Naive thymus-derived CD4-positive, alpha-beta T cell (primary cell): Measurements from ENCODE around the gene RSPH1. TPM values are rescaled to one million over a fixed set of nuclear protein-coding genes. Genes with fewer than 3 reads are reported as not detected.
A peak's percentile ranks its signal among the peaks of the same experiment; 100 is the strongest.

ENCODE experiments used
- ATAC-seq: fragments of 150-1000 bp; cut with Tn5 transposase; 2 replicates; pipeline ENCODE4 v1.10.0; 2021; ENCODE audit warnings: mild to moderate bottlenecking, moderate library complexity
- CTCF ChIA-PET: fragments of 350-600 bp; sonication (Branson Sonifier 250); formaldehyde crosslinking; loops from one replicate; lab custom pipeline; 2021; ENCODE audit warnings: antibody characterized with exemption; lab: Charles Lee
- POLR2A ChIA-PET: fragments of 350-600 bp; sonication (Branson Sonifier 250); formaldehyde crosslinking; loops from one replicate; lab custom pipeline; 2021; ENCODE audit warnings: antibody characterized with exemption, inconsistent platforms; lab: Charles Lee
- DNase-seq, 9 donors: peaks; one replicate each; pipeline versions ENCODE4 v3.0.0 to v3.0.0-alpha.2; 2020 to 2022; ENCODE audit warnings: mixed read lengths in 1 of 9
- H3K27ac ChIP-seq: one replicate; pipeline ENCODE4 v1.7.0; 2013; ENCODE audit warnings: mild to moderate bottlenecking, low read depth, low read length, moderate library complexity
- H3K27me3 ChIP-seq, 2 donors: one replicate each; pipeline ENCODE4 v1.7.0; 2013; ENCODE audit warnings: low read length in 2 of 2, mild to moderate bottlenecking in 2 of 2, moderate library complexity in 2 of 2; ENCODE audit not compliant: control insufficient read depth in 2 of 2, insufficient read depth in 2 of 2
- H3K36me3 ChIP-seq, 3 experiments: 1 replicate in 2 of 3; 2 replicates in 1 of 3; pipeline ENCODE4 v1.7.0; 2013; ENCODE audit warnings: low read length in 3 of 3, mild to moderate bottlenecking in 3 of 3, moderate library complexity in 1 of 3; ENCODE audit not compliant: insufficient read depth in 3 of 3, control insufficient read depth in 2 of 3
- H3K4me1 ChIP-seq, 2 donors: one replicate each; pipeline ENCODE4 v1.7.0; 2013; ENCODE audit warnings: low read length in 2 of 2, mild to moderate bottlenecking in 2 of 2, moderate library complexity in 1 of 2; ENCODE audit not compliant: control insufficient read depth in 2 of 2, insufficient read depth in 2 of 2
- H3K4me3 ChIP-seq: 2 replicates; pipeline ENCODE4 v1.7.0; 2013; ENCODE audit warnings: mild to moderate bottlenecking, low read length
- H3K9me3 ChIP-seq, 3 experiments: 1 replicate in 2 of 3; 2 replicates in 1 of 3; pipeline ENCODE4 v1.7.0; 2013; ENCODE audit warnings: low read length in 3 of 3; ENCODE audit not compliant: control insufficient read depth in 2 of 3
- H3K27ac Mint-ChIP-seq, 9 donors: one replicate each; pipeline ENCODE4 v1.8.0; 2020 to 2022; ENCODE audit warnings: mixed read lengths in 9 of 9, mild to moderate bottlenecking in 8 of 9, moderate library complexity in 5 of 9, inconsistent platforms in 2 of 9
- H3K27me3 Mint-ChIP-seq, 5 donors: one replicate each; pipeline ENCODE4 v1.8.0; 2021 to 2022; ENCODE audit warnings: mixed read lengths in 5 of 5, mild to moderate bottlenecking in 1 of 5
- H3K36me3 Mint-ChIP-seq, 5 donors: one replicate each; pipeline ENCODE4 v1.8.0; 2020 to 2022; ENCODE audit warnings: mixed read lengths in 5 of 5, mild to moderate bottlenecking in 3 of 5, inconsistent platforms in 1 of 5
- H3K4me1 Mint-ChIP-seq, 7 donors: one replicate each; pipeline ENCODE4 v1.8.0; 2020 to 2022; ENCODE audit warnings: mixed read lengths in 7 of 7, mild to moderate bottlenecking in 3 of 7, inconsistent platforms in 1 of 7
- H3K4me3 Mint-ChIP-seq, 10 donors: one replicate each; pipeline ENCODE4 v1.8.0; 2020 to 2022; ENCODE audit warnings: mild to moderate bottlenecking in 10 of 10, mixed read lengths in 10 of 10, moderate library complexity in 6 of 10, inconsistent platforms in 2 of 10
- H3K9me3 Mint-ChIP-seq, 11 donors: one replicate each; pipeline ENCODE4 v1.8.0; 2020 to 2022; ENCODE audit warnings: mixed read lengths in 11 of 11, mild to moderate bottlenecking in 4 of 11, inconsistent platforms in 1 of 11, moderate library complexity in 1 of 11
- intact Hi-C, 2 donors: fragments of 100-400 bp; cut with micrococcal nuclease; formaldehyde crosslinking; loops; one replicate each; pipeline ENCODE4 v1.15.1; 2023
- polyA plus RNA-seq, 2 donors: library from polyadenylated mRNA; unstranded; fragments of 300-500 nt; fragmentation: Illumina TruSeq; gene quantifications; one replicate each; pipeline ENCODE4 v1.2.3, GENCODE V29; 2021
- total RNA-seq, 6 experiments: library from RNA in 5 of 6; stranded (reverse) in 5 of 6; gene quantifications; 1 replicate in 5 of 6; 2 replicates in 1 of 6; pipeline ENCODE4 v1.2.3 and lab custom pipeline; 2021 to 2026

The RSPH1 gene
- total and polyA plus RNA-seq, 7 experiments from 2014 or later: 0.27 to 0.40 TPM; not detected in 5

DNA sequence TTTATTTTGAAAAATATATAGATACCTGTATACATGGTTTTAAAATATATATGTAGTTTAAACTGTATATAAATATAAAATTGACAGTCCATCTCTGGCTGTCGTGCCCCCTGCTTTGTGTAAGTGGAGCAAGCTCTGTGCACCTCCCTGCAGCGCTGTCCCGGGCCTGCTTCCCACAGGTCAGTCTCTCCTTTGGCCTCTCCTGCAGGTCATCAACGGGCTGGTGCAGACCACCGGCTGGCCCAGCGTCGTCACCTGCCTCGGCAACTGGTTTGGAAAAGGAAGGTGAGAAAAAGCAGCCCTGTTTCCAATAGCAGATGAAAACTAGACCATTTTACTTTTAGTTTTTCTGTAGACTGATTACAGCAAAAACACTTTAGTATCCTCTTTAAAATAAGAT, 46.2 kb upstream of the RSPH1 start:
- Histone ChIP-seq H3K27me3 (no peaks in the 10 kb centered on the region), H3K4me3 (no peak overlapping the region), H3K9me3 (no peaks in the 10 kb centered on the region), H3K36me3 (peaks cover 0 to 52% (median 0%) of the 10 kb centered on the region in 3 experiments), H3K4me1 (no peaks in the 10 kb centered on the region), H3K27ac (no peak overlapping the region)
- no peak for DNase-seq
- intact Hi-C loops: no loop called here
- H3K27me3 Mint-ChIP-seq: no peaks in the 10 kb centered on the region
- no peak overlapping the region for H3K4me3 Mint-ChIP-seq
- ATAC-seq: no peak
- H3K9me3 Mint-ChIP-seq: no peaks in the 10 kb centered on the region
- ChIA-PET POLR2A (no interaction called here), CTCF (no interaction called here)
- H3K4me1 Mint-ChIP-seq: peaks cover 0 to 14% (median 0%) of the 10 kb centered on the region in 7 donors
- peaks cover 2 to 57% (median 18%) of the 10 kb centered on the region in 5 donors for H3K36me3 Mint-ChIP-seq
- H3K27ac Mint-ChIP-seq: no peak overlapping the region

DNA sequence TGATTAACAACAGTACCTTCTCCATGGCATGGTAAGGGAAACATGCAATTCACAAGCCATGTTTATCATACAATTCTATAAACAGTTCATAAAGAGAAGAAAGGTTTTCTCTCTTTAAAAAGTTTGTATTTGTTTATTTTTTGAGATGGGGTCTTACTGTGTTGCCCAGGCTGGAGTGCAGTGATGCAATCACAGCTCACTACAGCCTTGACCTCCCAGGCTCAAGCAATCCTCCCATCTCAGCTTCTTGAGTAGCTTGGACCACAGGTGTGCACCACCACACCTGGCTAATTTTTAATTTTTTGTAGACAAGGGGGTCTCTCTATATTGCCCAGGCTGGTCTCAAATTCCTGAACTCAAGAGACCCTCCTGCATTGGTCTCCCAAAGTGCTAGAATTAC, 45.6 kb upstream of the RSPH1 start:
- Mint-ChIP-seq H3K4me1 (peaks cover 0 to 14% (median 0%) of the 10 kb centered on the region in 7 donors), H3K27me3 (no peaks in the 10 kb centered on the region), H3K27ac (no peak overlapping the region), H3K4me3 (no peak overlapping the region), H3K9me3 (no peaks in the 10 kb centered on the region), H3K36me3 (peaks cover 2 to 56% (median 18%) of the 10 kb centered on the region in 5 donors)
- H3K27ac ChIP-seq: no peak overlapping the region
- ChIA-PET CTCF (no interaction called here), POLR2A (no interaction called here)
- no peaks in the 10 kb centered on the region for H3K4me1 ChIP-seq
- ATAC-seq (no peak), DNase-seq (no peak)
- intact Hi-C loops: no loop called here
- H3K4me3 ChIP-seq: no peak overlapping the region
- no peaks in the 10 kb centered on the region for H3K9me3 ChIP-seq
- H3K27me3 ChIP-seq: no peaks in the 10 kb centered on the region
- peaks cover 0 to 48% (median 0%) of the 10 kb centered on the region in 3 experiments for H3K36me3 ChIP-seq

DNA sequence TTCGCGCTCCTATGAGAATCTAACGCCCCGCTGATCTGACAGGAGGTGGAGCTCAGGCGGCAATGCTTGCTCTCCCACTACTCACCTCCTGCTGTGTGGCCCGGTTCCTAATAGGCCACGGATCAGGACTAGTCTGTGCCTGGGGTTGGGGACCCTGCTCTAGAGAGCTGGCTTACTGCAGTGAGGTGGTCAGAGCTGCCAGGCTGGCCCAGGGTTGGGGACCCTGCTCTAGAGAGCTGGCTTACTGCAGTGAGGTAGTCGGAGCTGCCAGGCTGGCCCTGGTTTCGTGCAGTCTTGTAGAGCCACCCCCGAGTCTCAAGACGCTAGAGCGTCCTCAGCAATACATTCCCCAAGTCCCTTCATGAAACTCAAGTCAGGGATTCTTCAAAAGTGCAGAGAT, 45.1 kb upstream of the RSPH1 start:
- POLR2A ChIA-PET: interaction anchor here (1.1 kb wide), 1 partner anchor 14 kb away, joined by 3 read pairs; no protein-coding TSS in a partner anchor
- no peak overlapping the region for H3K27ac Mint-ChIP-seq

DNA sequence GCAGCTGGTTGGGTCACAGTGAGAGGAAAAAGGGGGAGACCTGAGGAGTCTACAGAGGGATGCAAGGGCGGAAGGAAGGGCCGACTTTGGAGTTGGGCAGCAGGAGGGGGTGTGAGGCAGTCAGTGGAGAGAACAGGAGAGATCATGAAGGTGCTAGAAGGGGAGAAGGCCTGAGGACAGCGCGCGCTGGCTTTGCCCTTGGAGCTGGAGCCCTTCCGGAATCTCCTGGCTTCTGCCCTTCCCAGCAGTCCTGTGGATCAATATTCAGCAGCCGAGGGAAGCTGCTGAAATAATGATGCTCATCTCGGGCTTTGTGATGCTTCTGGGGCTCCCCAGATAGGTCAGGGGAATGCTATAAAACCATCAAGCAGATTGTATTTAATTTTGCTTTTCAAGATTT, 44.4 kb upstream of the RSPH1 start:
- CTCF ChIA-PET: no interaction called here
- Histone ChIP-seq H3K36me3 (peaks cover 0 to 45% (median 0%) of the 10 kb centered on the region in 3 experiments), H3K27ac (no peak overlapping the region), H3K4me3 (no peak overlapping the region), H3K27me3 (no peaks in the 10 kb centered on the region), H3K4me1 (no peaks in the 10 kb centered on the region), H3K9me3 (no peaks in the 10 kb centered on the region)
- Mint-ChIP-seq H3K36me3 (peaks cover 2 to 51% (median 18%) of the 10 kb centered on the region in 5 donors), H3K4me1 (peaks cover 0 to 12% (median 0%) of the 10 kb centered on the region in 7 donors), H3K27me3 (no peaks in the 10 kb centered on the region), H3K4me3 (no peak overlapping the region), H3K27ac (peak overlapping the region in 2 of 9 donors; percentile 13 to 32), H3K9me3 (no peaks in the 10 kb centered on the region)
- POLR2A ChIA-PET: interaction anchor here (1.1 kb wide), 1 partner anchor 13 kb away, joined by 3 read pairs; no protein-coding TSS in a partner anchor
- DNase-seq: no peak
- no peak for ATAC-seq
- intact Hi-C loops: no loop called here

More for the DNA sequence above, 45.1 kb upstream of the RSPH1 start:
- H3K9me3 Mint-ChIP-seq: no peaks in the 10 kb centered on the region
- no peaks in the 10 kb centered on the region for H3K4me1 ChIP-seq
- H3K27ac ChIP-seq: no peak overlapping the region
- no peak overlapping the region for H3K4me3 ChIP-seq
- DNase-seq (no peak), ATAC-seq (no peak)
- peaks cover 0 to 46% (median 0%) of the 10 kb centered on the region in 3 experiments for H3K36me3 ChIP-seq
- no peaks in the 10 kb centered on the region for H3K9me3 ChIP-seq
- peaks cover 2 to 56% (median 18%) of the 10 kb centered on the region in 5 donors for H3K36me3 Mint-ChIP-seq
- no peaks in the 10 kb centered on the region for H3K27me3 ChIP-seq
- no peaks in the 10 kb centered on the region for H3K27me3 Mint-ChIP-seq
- intact Hi-C loops: no loop called here
- CTCF ChIA-PET: no interaction called here
- H3K4me3 Mint-ChIP-seq: no peak overlapping the region
- H3K4me1 Mint-ChIP-seq: peaks cover 0 to 14% (median 0%) of the 10 kb centered on the region in 7 donors

DNA sequence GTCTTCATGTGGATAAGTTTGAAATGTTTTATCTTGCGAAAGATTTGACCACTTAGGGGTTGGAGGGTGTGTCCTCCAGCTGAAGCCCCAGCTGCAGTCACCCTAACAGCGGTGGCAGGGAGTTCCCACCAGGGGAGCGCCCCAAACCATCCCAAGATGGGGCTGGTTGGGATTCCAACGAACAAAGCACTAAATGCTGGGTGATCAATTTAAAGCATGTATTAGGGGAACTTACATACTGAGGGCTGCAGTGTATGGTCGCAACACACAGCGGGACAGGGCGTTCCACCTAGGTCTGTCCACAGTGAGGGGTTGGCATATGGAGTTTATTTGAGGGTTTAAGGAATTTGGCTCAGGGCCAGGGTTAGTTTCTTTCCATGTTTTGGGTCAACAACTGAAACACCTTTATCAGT, 43.9 kb upstream of the RSPH1 start:
- Mint-ChIP-seq H3K27me3 (no peaks in the 10 kb centered on the region), H3K36me3 (peaks cover 2 to 47% (median 18%) of the 10 kb centered on the region in 5 donors), H3K9me3 (no peaks in the 10 kb centered on the region), H3K27ac (peak overlapping the region in 2 of 9 donors; percentile 13 to 32), H3K4me1 (peaks cover 0 to 9% (median 2%) of the 10 kb centered on the region in 7 donors), H3K4me3 (no peak overlapping the region)
- intact Hi-C loops: loop anchor here in 1 of 2 donors (5.0 kb wide), 1 partner anchor 73 kb away; no protein-coding TSS in a partner anchor
- DNase-seq (no peak), ATAC-seq (no peak)
- Histone ChIP-seq H3K4me1 (peaks cover 0 to under 1% of the 10 kb centered on the region in 2 donors), H3K27ac (no peak overlapping the region), H3K4me3 (no peak overlapping the region), H3K36me3 (peaks cover 0 to 42% (median 0%) of the 10 kb centered on the region in 3 experiments), H3K27me3 (no peaks in the 10 kb centered on the region), H3K9me3 (no peaks in the 10 kb centered on the region)
- ChIA-PET CTCF (no interaction called here), POLR2A (interaction anchor here (1.1 kb wide), 1 partner anchor 13 kb away, joined by 3 read pairs; no protein-coding TSS in a partner anchor)

DNA sequence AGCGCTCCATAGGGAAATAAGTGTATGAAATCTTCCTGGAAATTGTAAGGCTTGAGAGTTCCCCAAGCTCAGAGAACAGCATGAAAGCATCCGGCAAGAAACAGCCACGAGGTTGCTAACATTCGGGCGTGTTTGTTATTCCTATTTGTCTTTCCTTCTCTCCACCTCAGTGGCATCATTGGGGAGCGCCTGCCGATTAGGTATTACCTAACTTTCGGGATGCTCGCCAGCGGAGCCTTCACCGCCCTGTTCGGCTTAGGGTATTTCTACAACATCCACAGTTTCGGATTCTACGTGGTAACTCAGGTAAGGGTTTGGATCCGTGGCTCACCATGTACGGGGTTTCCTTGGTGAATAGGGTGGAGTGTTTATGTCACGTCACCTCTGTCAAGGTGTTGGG, 43.3 kb upstream of the RSPH1 start:
- Mint-ChIP-seq H3K27ac (no peak overlapping the region), H3K4me3 (no peak overlapping the region), H3K27me3 (no peaks in the 10 kb centered on the region), H3K9me3 (no peaks in the 10 kb centered on the region), H3K36me3 (peaks cover 2 to 41% (median 17%) of the 10 kb centered on the region in 5 donors), H3K4me1 (peaks cover 0 to 12% (median 6%) of the 10 kb centered on the region in 7 donors)
- POLR2A ChIA-PET: no interaction called here
- ATAC-seq: no peak
- Histone ChIP-seq H3K9me3 (no peaks in the 10 kb centered on the region), H3K4me3 (no peak overlapping the region), H3K4me1 (peaks cover 0 to 5% of the 10 kb centered on the region in 2 donors), H3K36me3 (peaks cover 0 to 48% (median 0%) of the 10 kb centered on the region in 3 experiments), H3K27me3 (no peaks in the 10 kb centered on the region), H3K27ac (no peak overlapping the region)
- intact Hi-C loops: loop anchor here in 1 of 2 donors (5.0 kb wide), 1 partner anchor 72 kb away; no protein-coding TSS in a partner anchor
- DNase-seq: no peak
- CTCF ChIA-PET: no interaction called here
